OCI-LY1 (cell line): ENCODE results near the gene HNRNPC.

Source experiments
- H2AFZ ChIP-seq: fragments of 200-600 bp; sonication (generic), shearing (Covaris generic); 2 replicates; pipeline ENCODE4 v1.6.0; 2014; ENCODE audit warnings: antibody characterized with exemption, mild to moderate bottlenecking, low read length
- H3F3A ChIP-seq: fragments of 200-600 bp; sonication (generic), shearing (Covaris generic); 2 replicates; pipeline ENCODE4 v1.6.0; 2014; ENCODE audit warnings: mild to moderate bottlenecking, antibody characterized with exemption, low read length, moderate library complexity; ENCODE audit not compliant: insufficient read depth
- H3K27ac ChIP-seq: fragments of 200-600 bp; sonication (generic); 2 replicates; pipeline ENCODE4 v1.5.1; 2014; ENCODE audit warnings: low read length, mixed run types, mild to moderate bottlenecking, low read depth; ENCODE audit not compliant: poor library complexity, severe bottlenecking
- H3K27me3 ChIP-seq: fragments of 200-600 bp; sonication (generic); 2 replicates; pipeline ENCODE4 v1.6.0; 2014; ENCODE audit warnings: antibody characterized with exemption, mild to moderate bottlenecking, low read length, moderate library complexity; ENCODE audit not compliant: insufficient read depth
- H3K36me3 ChIP-seq: fragments of 200-600 bp; sonication (generic); 2 replicates; pipeline ENCODE4 v1.6.1; 2014; ENCODE audit warnings: mild to moderate bottlenecking, antibody characterized with exemption, low read length, moderate library complexity, mixed read lengths; ENCODE audit not compliant: insufficient read depth
- H3K4me1 ChIP-seq: fragments of 200-600 bp; sonication (generic); 2 replicates; pipeline ENCODE4 v1.5.1; 2014; ENCODE audit warnings: mild to moderate bottlenecking, low read length, moderate library complexity; ENCODE audit not compliant: insufficient read depth, severe bottlenecking
- H3K4me2 ChIP-seq: fragments of 200-600 bp; sonication (generic), shearing (Covaris generic); 2 replicates; pipeline ENCODE4 v1.6.1; 2014; ENCODE audit warnings: low read length
- H3K4me3 ChIP-seq: fragments of 200-600 bp; sonication (generic); 2 replicates; pipeline ENCODE4 v1.5.1; 2014; ENCODE audit warnings: low read length, low read depth, mild to moderate bottlenecking, mixed read lengths; ENCODE audit not compliant: poor library complexity, severe bottlenecking
- H3K79me2 ChIP-seq: fragments of 200-600 bp; shearing (Covaris generic); 2 replicates; pipeline ENCODE4 v1.6.1; 2016; ENCODE audit warnings: mixed run types, low read length, mixed read lengths; ENCODE audit not compliant: insufficient read depth
- H3K9ac ChIP-seq: fragments of 200-600 bp; sonication (generic), shearing (Covaris generic); 2 replicates; pipeline ENCODE4 v1.6.1; 2014; ENCODE audit warnings: mild to moderate bottlenecking, low read length, mixed read lengths
- H3K9me2 ChIP-seq: fragments of 200-600 bp; sonication (generic), shearing (Covaris generic); 2 replicates; pipeline ENCODE4 v1.6.1; 2014; ENCODE audit warnings: low read depth, mild to moderate bottlenecking, low read length, mixed read lengths
- H3K9me3 ChIP-seq: fragments of 200-600 bp; shearing (Covaris generic); 2 replicates; pipeline ENCODE4 v1.6.1; 2014; ENCODE audit warnings: low read length, mixed read lengths
- H4K20me1 ChIP-seq: fragments of 200-600 bp; sonication (generic), shearing (Covaris generic); 2 replicates; pipeline ENCODE4 v1.6.0; 2016; ENCODE audit warnings: mild to moderate bottlenecking, low read length; ENCODE audit not compliant: insufficient read depth
- EZH2 ChIP-seq: fragments of 200-600 bp; sonication (generic), shearing (Covaris generic); IDR thresholded peaks from 2 replicates; pipeline ENCODE4 v1.8.0; 2017; ENCODE audit warnings: borderline replicate concordance, mixed run types, mild to moderate bottlenecking, antibody characterized with exemption, low read length, moderate library complexity, mixed read lengths
- TF ChIP-seq, protein P1 (sequence below): fragments of 200-600 bp; sonication (generic), shearing (Covaris generic); IDR thresholded peaks from 2 replicates; pipeline ENCODE4 v1.5.1; 2017; ENCODE audit warnings: mild to moderate bottlenecking, antibody characterized with exemption, low read length, moderate library complexity, mixed read lengths

The HNRNPC gene

DNA sequence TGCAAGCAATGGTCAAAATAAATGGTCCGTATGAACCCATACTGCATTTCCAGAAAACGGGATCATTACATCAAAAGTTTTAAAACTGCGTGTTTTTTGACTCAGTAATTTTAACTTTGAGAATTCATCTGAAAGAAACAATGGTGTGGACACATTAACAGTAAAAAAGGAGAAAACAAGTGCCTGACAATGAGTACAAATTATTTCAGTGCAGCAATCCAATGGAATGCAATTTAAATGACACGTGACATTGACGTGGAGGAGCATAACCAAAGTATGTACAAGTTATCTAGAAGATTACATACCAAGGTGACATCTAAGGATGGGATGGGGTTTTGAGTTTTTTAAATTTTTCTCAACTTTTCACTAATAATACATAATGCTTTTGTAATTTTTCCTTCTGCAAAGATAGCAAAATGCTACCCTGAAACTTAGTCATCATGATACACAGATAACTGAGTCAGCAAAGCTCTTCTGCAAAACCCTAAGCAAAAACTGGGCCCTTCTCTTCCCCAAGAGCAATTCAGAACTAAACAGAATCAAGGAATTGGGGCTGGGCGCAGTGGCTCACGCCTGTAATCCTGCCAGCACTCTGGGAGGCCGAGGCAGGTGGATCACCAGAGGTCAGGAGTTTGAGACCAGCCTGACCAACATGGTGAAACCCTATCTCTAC is 20.4 kb downstream of the HNRNPC start:
- H2AFZ ChIP-seq = no peak overlapping the region
- no peak overlapping the region for H3K27ac ChIP-seq
- H3K9ac ChIP-seq = no peak overlapping the region
- no peak for TF ChIP-seq EZH2
- no peaks in the 10 kb centered on the region for H3K4me1 ChIP-seq
- peaks cover 100% of the 10 kb centered on the region for H3K79me2 ChIP-seq
- no peaks in the 10 kb centered on the region for H3K9me2 ChIP-seq
- H4K20me1 ChIP-seq = peaks cover 18% of the 10 kb centered on the region
- no peaks in the 10 kb centered on the region for H3K27me3 ChIP-seq
- H3K4me3 ChIP-seq = no peak overlapping the region
- no peak overlapping the region for H3K4me2 ChIP-seq
- no peaks in the 10 kb centered on the region for H3K9me3 ChIP-seq
- peaks cover 100% of the 10 kb centered on the region for H3K36me3 ChIP-seq
- H3F3A ChIP-seq = no peaks in the 10 kb centered on the region

DNA sequence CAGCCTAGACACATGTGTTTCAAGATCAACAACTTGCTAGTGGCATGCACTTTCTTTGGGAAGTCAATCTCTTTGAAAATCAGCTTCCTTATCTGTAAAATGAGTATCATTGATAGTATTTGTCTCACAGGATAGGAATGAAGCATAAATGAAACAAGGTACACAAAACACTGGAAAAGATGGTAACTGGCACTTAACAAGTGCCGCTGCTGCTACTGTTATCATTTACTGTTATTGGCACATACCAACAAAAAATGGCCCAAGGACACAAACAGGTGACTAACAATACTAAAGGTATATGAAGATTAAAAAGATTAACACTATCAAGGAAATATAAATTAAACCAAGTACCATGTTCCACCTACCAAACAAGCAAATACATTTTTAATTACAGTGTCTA is 20.9 kb downstream of the HNRNPC start:
- H3K36me3 ChIP-seq = peaks cover 100% of the 10 kb centered on the region
- no peak overlapping the region for H2AFZ ChIP-seq
- H3K9me2 ChIP-seq = no peaks in the 10 kb centered on the region
- peaks cover 100% of the 10 kb centered on the region for H3K79me2 ChIP-seq
- no peak overlapping the region for H3K4me2 ChIP-seq
- no peaks in the 10 kb centered on the region for H3K27me3 ChIP-seq
- no peak overlapping the region for H3K27ac ChIP-seq
- H3F3A ChIP-seq = peaks cover 1% of the 10 kb centered on the region
- TF ChIP-seq, protein P1, sequence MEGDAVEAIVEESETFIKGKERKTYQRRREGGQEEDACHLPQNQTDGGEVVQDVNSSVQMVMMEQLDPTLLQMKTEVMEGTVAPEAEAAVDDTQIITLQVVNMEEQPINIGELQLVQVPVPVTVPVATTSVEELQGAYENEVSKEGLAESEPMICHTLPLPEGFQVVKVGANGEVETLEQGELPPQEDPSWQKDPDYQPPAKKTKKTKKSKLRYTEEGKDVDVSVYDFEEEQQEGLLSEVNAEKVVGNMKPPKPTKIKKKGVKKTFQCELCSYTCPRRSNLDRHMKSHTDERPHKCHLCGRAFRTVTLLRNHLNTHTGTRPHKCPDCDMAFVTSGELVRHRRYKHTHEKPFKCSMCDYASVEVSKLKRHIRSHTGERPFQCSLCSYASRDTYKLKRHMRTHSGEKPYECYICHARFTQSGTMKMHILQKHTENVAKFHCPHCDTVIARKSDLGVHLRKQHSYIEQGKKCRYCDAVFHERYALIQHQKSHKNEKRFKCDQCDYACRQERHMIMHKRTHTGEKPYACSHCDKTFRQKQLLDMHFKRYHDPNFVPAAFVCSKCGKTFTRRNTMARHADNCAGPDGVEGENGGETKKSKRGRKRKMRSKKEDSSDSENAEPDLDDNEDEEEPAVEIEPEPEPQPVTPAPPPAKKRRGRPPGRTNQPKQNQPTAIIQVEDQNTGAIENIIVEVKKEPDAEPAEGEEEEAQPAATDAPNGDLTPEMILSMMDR = no peak
- TF ChIP-seq EZH2 = no peak
- H3K9ac ChIP-seq = no peak overlapping the region
- no peak overlapping the region for H3K4me3 ChIP-seq
- no peaks in the 10 kb centered on the region for H3K9me3 ChIP-seq
- H4K20me1 ChIP-seq = peaks cover 18% of the 10 kb centered on the region
- no peaks in the 10 kb centered on the region for H3K4me1 ChIP-seq

DNA sequence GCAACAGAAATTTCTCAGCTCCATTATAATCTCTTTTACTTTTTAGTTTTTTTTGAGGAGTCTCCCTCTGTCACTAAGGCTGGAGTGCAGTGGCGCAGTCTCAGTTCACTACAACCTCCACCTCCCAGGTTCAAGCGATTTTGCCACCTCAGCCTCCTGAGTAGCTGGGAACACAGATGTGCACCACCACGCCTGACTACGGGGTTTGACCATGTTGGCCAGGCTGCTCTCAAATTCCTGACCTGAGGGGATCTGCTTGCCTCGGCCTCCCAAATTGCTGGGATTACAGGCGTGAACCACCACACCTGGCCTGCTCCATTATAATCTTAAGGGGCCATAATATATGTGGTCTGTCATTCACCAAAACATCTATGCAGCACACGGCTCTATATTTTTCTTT is 23.4 kb downstream of the HNRNPC start:
- Histone ChIP-seq H3K4me1 (no peaks in the 10 kb centered on the region), H3K27me3 (no peaks in the 10 kb centered on the region), H3K4me2 (no peak overlapping the region), H3K27ac (no peak overlapping the region), H3K36me3 (peaks cover 97% of the 10 kb centered on the region), H2AFZ (no peak overlapping the region), H3K9me2 (no peaks in the 10 kb centered on the region), H3K79me2 (peaks cover 100% of the 10 kb centered on the region), H3K4me3 (no peak overlapping the region), H4K20me1 (peaks cover 14% of the 10 kb centered on the region), H3K9me3 (no peaks in the 10 kb centered on the region), H3K9ac (no peak overlapping the region), H3F3A (peaks cover 14% of the 10 kb centered on the region)
- TF ChIP-seq EZH2 = no peak
- TF ChIP-seq, protein P1 = no peak

DNA sequence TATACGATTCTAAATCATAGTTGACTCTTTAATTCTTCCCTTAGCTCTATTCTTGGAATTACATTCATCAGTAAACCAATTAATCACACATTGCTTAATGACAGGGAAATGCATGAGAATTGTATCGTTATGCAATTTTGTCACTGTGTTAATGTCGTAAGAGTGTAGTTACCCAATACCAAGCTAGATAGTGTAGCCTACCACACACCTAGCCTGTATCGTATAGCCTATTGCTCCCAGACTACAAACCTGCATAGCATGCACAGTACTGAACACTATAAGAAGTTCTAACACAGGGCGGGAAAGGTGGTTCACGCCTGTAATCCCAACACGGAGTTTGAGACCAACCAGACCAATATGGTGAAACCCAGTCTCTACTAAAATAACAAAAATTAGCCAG is 24.7 kb downstream of the HNRNPC start:
- H3F3A ChIP-seq = peaks cover 14% of the 10 kb centered on the region
- H3K9me3 ChIP-seq = no peaks in the 10 kb centered on the region
- no peak overlapping the region for H2AFZ ChIP-seq
- no peaks in the 10 kb centered on the region for H3K9me2 ChIP-seq
- H4K20me1 ChIP-seq = peaks cover 11% of the 10 kb centered on the region
- TF ChIP-seq, protein P1 = no peak
- no peak for TF ChIP-seq EZH2
- no peaks in the 10 kb centered on the region for H3K27me3 ChIP-seq
- H3K4me2 ChIP-seq = no peak overlapping the region
- H3K4me3 ChIP-seq = no peak overlapping the region
- H3K79me2 ChIP-seq = peaks cover 100% of the 10 kb centered on the region
- no peak overlapping the region for H3K9ac ChIP-seq
- H3K27ac ChIP-seq = no peak overlapping the region
- no peaks in the 10 kb centered on the region for H3K4me1 ChIP-seq
- H3K36me3 ChIP-seq = peaks cover 97% of the 10 kb centered on the region
